Measurements from ENCODE around the gene WDR88.
"Not testable (repeated sequence)": the region's sequence is repeated elsewhere in the genome, so short reads cannot be mapped to it uniquely, and the experiment has no call there.

The WDR88 gene

DNA sequence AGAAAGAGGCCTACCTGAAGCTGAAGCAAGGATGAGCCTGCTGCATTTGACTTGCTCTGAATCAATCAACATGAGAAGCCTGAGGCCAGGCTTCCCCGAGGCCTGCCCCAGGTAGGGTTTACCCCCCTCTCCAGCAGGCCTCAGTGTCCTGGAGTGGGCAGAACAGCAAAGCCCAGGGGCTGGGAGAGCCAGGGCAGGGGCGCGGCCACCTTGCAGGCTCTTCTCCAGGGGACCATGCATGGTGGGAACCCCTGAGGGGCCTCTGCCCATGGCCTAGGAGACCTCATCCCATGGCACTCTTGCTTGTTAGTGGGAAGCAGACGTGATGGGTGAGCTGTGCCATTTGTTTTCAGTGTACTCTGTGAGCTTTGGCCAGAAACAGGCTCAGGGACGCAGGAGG lies 42.3 kb downstream of the WDR88 start:
- no peak for DNase-seq

DNA sequence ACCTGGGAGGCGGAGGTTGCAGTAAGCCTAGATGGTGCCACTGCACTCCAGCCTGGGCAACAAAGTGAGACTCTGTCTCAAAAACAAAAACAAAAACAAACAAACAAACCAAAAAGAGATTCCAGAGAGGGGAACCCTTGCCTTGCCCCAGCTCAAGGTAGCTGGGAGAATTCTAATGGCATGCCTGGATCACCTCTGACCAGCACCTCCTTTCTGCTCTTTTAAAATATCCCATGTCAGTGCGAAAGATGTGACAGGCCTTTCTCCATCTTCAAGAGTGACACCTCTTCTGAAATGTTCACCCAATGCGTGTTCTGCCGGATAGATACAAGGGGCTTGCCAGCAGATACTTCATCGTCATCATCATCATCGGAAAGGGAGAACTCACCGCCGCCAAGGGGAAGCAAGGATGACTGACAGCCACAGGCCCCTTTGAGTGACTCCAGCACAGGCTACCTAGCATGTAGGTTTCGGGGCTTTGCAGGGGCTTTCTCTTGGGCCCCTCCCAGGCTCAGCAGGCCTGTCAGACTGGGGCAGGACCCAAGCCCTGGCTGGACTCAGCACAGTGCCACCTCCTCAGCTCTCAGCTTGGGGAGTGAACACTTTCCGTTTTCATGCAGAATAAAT lies 43.4 kb downstream of the WDR88 start:
- DNase-seq = no peak

DNA sequence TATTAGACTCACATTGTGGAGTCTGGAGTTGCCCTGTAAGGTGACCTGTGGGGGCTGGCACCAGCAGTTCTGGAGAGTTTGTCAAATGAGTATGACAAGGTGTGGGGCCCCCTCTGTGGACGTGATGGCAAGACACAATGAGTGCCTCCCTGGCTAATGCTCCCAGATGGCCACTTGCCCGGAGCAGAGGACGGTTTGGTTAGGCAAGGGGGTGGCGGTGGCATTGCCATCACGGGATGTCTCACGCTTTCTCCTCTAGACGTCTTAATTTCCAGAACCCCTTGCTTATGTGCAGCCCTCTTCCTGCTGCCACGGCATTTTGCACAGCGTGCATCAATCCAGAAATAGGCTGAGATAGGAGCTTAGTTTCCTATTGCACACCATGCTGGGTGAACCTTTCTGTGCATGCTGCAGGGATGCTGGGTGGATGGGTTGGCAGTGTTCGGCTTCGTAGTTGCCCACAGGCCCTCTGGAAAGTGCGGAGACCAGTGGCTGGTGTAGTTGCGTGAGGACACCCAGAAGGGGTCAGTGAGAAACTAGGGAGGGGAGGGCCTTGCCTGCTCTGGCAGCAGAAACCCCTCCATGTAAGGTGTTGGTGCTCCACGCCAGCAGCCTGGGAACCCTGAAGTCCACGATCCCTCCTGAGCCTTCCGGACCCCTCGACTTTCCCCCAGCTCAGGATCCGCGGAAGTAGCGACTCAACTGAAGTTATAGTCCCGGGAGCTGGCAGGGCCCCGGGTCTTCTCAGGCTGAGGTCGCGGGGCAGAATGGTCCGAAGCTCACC lies 44.2 kb downstream of the WDR88 start:
- DNase-seq = peak; percentile 15 to 23

DNA sequence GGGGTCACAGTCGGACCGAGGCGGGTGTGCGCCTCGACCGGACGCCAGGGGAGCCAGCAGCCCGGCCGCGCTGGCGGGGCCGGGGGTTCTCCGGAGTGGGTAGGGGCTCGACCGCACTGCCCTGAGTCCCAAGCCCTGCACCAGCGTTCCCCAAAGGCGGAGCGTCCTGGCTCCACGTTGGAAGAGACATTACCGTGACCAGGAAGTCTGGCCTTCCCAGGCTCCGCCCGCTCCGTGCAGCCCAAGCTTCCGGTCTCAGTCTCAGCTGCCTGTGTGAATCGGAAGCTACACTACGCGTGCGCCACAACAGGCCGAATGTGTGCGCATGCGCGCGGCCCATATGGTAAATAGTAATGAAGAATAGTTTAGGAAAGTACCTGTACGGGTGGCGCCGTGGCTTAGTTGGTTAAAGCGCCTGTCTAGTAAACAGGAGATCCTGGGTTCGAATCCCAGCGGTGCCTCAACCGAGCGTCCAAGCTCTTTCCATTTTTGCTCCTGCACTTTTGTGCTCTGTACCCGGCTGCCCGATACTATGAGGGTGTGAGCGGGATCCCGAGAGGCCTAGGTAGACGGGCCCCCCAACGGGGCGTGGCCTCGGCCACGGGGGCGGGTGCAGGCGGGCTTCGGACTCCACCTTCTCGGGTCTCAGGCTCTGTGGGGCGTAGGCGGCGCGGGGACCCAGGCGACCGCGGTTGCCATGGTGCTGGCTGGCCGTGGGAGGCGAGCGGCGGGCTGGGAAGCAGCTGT lies 44.9 kb downstream of the WDR88 start:
- DNase-seq = peak; percentile 97 to 99

DNA sequence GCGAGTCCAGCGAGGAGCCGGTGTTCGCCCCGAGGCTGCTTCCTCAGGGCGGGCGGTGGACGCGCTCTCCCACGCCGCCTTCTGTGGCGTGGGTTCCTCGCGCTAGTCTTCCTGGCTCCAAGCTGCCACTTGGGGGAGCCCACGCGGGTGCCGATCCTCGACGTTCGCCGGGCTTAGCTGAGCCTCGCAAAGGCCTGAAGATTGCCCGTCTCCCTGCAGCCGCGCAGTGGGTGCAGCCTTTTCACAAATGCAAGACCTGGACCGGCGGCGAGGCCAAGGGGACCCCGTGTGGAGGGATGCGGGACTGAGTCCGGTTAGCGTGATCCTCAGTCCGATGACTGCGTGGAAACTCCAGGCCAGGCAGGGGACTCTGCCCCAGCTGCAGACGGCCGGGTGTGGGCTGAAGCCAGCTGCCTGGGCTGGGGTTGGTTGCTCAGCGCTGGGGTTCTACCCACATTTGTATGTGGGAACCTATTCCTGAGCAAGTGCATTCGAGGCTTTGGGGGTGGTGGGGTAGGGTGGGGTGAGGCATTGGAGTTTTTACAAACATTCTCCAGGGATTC lies 45.6 kb downstream of the WDR88 start:
- DNase-seq = peak; percentile 84 to 86

DNA sequence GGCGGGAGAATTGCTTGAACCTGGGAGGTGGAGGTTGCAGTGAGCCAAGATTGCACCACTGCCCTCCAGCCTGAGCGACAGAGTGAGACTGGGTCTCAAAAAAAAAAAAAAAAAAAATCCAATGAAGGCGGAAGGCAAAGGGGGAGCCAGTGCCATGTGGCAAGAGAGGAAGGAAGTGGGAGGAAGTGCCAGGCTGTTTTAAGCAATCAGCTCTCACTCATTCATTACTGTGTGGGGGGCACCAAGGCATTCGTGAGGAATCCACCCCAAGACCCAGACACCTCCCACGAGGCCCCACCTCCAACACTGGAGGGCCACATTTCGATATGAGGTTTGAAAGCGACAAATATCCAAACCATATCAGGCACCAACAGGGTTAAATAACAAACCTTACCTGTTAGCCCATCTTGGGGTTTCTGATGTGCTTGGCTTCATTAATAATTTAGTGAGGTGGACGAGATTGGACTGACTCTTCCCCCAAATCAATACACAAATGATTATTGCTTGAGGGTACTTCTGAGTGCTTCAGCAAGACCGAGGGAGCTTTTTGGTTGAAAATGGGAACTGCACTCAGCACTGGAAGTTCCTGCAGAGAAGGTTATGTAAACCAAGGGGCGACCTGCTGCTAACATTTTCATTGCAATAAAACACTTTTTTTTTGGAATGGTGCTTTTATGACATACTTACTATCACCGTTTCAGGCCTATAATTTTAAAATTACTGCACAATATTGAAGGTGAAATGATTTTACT lies 54.7 kb downstream of the WDR88 start:
- DNase-seq = no peak

DNA sequence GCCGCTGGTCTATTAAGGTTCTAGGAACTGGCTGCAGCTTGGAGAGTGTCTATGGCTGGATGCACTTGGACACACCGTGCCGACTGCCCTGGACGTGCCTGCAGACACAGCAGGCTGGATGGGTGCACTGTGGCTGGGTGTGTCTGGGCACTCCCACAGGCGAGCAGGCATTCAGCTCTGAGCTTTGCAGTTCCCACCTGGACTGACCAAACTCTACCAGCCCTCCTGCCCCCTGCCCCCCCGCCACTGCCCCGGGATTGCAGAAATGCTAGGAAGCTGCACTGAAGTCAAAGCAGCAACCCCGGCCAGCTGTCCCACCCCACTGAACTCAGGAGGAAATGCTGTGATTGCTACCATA lies 55.2 kb downstream of the WDR88 start:
- no peak for DNase-seq

DNA sequence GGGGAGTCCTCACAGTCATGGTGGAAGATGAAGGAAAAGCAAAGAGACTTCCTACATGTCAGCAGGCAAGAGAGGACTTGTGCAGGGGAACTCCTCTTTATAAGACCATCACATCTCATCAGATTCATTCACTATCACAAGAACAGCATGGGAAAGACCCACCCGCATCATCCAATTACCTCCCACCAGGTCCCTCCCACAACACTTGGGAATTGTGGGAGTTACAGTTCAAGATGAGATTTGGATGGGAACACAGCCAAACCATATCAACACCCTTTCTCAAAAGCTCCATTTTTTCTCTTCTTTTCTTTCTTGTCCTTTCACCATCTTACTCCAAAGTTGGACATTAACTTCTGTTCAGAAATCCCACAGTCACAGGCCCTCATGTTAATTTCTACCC lies 57.5 kb downstream of the WDR88 start:
- DNase-seq = no peak

DNA sequence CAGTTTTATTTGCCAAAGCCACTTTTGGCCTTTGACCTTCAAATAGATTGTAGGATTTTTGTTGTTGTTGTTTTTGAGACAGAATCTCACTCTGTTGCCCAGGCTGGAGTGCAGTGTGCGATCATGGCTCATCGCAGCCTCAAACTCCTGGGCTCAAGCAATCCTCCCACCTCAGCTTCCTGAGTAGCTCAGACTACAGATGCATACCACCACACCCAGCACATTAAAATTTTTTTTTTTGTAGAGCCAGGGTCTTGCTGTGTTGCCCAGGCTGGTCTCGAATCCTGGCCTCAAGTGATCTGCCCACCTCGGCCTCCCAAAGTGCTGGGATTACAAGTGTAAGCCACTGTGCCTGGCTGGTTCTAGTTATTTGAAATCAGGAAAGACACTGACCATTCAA lies 59.2 kb downstream of the WDR88 start:
- not testable (repeated sequence) for DNase-seq

DNA sequence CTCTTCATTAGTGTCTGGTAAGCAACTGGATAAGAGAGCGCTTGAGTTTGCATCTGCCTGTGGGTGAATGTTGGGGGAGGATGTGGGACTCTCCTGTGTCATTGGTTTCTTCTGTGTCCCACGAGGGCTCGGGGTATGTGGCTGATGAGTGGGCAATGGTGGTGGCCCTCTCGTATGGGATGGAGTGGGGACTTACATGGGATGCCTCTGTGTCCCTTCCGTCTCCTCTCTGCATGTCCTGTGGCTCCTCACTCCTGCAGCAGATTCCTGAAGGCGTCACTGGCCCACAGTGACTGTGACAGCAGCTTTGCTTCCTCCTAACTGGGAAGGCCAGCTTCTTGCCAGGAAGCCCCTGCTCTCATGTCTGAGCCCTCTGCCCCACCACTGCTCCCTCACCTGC lies 59.6 kb downstream of the WDR88 start:
- no peak for DNase-seq

DNA sequence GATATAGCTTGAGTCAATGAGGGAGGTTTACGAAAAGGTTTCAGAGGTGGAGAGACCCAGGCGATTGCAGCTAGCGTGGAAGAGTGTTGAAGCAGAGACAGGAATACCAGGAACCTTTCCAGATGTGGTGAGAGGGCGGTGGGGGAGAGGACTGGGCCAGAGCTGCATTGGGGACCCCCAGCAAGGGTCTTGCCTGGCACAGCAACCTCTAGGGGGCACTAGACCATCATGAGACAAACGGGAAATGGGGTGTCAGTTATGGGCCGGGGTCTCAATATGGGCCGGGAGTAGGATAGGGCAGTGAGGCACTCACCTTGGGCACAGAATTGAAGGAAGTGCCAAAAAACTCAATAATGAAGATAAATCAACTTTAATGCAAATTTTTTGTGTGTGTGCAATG lies 60.1 kb downstream of the WDR88 start:
- DNase-seq = no peak

DNA sequence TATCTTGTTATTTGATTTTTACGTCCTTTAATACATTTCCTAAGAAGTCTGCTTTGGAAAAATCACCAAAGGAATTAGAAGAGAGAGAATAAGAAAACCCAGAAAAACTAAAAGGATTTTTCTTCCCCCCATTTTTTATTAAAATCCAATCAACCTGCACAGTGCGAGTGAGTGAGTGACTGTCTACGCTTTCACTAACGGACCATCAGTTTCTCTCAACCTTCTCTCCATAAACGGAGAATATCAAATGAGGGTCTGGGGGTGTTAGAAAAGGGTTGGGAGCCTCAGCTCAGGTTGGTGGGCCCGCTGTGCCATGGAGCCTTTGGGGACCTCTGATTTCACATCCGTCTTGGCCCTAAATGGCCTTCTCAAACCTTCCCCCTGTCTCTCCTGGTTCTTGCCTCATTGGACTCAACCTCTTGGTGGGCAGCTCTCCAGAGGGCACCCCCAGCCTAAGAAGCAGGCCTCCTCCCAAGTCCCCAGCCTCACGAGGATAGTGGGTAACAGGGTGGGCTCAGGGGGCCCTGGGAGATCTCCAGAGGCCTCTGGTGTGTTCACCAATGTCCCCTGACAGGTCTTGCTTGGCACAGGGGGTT lies 61.5 kb downstream of the WDR88 start:
- DNase-seq = no peak

DNA sequence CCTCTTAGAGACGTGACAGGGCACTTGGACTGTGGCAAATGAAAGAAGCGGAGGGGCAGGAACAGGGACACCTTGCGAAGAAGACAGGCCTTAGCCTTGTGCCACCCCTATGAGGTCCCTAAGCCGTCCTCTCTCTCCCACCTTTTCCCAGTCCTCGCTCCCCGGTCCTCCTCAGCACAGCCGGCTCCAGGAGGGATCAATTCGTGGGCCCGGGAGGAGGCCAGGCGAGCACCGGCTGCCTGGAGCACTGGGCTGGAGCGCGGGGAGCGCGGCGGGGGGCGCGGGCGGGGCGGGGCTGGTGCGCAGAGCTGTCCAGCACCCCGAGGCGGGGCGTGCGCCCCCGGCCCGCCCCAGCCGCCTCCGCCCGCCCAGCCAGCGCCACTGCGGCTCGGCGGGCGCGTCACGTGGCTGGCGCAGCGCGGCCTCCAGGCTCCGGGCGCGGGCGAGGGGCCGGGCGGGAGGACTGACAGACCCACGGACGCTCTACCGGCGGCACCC lies 62.0 kb downstream of the WDR88 start, which contains the start of gene LRP3:
TSS of gene LRP3 (plus strand) at position 466 of the 498 bp plus-strand sequence. CDS start 456 bp downstream, outside the sequence.
- no peak for DNase-seq

DNA sequence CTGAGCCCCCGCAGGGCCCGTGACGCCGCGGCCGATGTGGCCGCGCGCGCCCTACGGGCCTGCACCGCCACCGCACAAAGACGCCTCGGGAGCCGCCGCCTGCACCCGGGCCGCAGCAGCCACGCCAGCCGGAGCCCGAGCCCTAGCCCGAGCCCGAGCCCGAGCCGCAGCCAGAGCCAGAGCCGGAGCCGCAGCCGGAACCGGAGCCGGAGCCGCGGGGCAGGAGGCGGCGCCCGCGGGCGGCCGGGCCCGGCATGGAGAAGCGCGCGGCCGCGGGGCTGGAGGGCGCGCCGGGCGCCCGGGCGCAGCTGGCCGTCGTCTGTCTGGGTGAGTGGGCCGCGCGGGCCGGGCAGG lies 62.6 kb downstream of the WDR88 start:
- DNase-seq = no peak

DNA sequence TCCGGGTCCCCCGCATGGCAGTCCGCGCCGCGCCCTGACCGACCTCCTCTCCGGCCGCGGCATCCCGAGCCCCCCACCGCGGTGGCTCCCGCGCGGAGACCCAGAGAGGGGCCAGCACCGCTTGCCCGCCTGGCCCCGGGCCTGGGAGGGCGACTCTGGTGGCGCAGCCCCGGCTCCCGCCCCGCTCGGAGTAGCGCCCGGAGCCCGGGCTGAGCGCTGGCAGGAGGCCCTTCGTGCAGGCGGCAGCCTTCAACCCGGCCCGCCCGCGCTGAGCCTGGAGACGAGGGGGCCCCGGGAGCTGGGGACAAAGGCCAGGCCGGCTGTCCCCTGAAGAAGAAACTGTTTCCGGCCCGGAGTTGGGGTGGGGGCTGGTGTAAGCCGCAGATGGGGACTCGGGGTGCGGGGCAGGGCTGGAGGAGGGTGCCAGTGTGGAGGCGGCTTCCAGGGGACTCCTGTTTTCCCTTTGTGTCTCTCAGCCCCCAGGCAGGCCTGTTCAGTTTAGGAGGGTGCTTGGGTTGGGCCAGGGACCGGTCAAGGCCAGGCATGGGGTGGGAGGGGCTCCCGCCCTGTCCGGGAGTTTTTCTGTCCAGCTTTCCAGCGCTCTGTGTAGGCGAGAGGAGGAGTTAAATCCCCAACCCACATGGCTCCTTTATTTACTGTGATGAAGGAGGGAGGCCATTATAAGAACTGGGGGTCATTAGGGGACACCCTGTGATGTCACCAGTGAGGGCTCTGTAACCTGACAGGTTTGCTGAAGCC lies 63.2 kb downstream of the WDR88 start:
- DNase-seq = no peak

DNA sequence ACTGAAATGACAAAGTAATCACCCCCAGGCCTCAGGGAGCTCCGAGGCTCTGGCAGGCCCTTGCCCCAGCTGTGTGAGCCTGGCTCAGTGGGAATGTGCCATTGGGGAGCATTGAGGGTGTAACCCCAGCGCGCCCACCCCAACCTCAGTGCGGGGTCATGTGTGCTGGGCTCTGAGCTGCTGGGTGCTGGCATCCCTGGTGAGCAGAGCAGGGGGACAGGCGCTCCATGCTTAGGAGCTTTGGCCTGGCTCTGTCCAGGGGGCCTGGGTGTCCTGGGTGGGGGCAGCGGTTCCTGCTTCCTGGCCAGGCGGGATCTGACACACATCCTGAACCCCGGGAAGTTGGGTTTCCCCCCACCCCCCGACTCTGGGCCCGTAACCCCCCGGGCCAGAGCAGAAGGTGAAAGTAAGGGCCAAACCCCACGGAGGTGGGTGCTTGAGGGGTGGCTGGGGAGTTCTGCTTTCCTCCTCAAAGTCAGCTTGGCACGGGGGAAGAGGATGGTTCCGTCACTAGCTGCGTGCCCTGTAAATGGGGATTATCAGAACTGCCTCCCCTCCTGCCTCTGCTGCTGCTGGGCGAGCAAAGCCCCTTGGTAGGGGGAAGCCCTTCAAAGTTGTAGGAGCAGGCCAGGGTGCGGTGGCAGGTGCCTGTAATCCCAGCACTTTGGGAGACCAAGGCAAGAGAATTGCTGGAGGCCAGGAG lies 63.9 kb downstream of the WDR88 start:
- no peak for DNase-seq

DNA sequence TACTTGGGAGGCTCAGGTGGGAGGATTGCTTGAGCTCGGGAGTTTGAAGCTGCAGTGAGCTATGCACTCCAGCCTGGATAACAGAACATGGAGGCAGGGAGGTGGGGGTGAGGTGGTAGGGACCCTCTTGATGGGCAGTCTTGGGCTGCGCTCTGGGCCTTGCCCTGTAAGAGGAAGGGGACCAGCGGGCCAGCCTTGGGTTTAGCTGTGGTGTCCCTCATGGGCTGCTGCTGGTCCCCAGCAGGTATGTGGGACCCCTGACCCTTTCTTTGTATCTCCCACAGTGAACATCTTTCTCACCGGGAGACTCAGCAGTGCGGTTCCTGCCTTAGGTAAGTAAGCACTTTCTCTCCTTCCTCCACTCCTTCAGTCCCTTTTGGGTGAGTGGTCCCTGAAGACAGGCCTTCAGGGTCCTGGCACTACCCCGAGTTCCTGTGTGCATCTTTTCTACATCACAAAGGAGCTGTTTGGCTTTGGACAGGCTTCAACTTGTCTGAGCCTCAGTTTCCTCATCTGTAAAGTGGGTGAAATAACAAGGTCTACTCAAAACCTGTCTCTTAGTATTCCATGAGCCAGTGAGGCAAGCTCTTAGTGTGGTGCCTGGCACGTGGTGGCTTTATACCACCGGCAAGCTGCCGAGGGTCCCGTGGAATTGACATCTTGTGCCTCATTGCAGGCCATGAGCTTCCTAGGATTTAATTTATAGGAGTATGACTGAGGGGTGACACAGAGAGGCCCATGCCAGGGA lies 64.7 kb downstream of the WDR88 start:
- DNase-seq = no peak

DNA sequence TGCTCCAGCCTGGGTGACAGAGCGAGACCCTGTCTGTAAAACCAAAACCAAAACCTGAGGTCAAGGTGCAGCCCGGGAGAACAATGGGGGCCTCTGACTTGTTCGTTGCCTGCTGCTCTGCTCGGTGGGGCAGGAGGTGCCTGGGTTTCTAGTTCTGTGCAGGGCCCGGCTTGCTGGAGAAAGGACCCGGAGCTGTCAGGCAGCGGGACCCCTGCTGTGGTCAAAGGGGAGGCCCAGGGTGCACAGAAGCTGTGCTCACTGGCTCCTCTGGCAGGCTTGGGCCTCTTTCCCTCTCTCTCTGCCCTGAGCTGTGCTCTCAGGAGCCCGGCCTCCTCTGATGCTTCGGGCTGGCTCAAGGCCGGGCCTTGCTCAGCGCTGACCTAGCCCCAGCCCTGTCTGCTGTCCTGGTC lies 65.7 kb downstream of the WDR88 start:
- no peak for DNase-seq

DNA sequence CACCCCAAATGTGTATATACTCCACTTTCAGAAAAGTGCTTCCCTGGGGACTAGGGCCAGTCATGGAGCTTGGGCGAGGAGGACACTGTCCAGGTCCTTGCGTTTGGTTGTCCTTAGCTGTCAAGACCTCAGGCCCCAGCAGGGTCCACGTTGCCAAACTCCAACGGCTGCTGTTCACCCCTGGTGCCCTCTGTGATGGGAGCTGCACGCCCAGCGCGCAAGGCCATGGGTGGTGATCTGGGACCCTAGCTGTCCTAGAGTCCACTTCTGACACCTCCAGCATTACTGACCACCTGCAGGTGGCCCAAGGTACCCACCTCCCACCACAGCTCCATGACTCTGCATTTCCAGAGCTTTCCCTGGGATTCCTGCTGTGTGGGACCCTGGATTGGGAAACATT lies 66.3 kb downstream of the WDR88 start:
- no peak for DNase-seq
